Heart left ventricle (tissue), 16 donors: Measurements from ENCODE around the gene GALK1. TPM values are rescaled to one million over a fixed set of nuclear protein-coding genes. Genes with fewer than 3 reads are reported as not detected.
A peak's percentile ranks its signal among the peaks of the same experiment; 100 is the strongest.

Experiments
- ATAC-seq, 4 donors: fragments of 200-7000 bp; cut with Tn5 transposase; one replicate each; pipeline ENCODE4 v1.9.1; 2020 to 2022; ENCODE audit warnings: moderate library complexity in 4 of 4, mild to moderate bottlenecking in 3 of 4, moderate number of reproducible peaks in 1 of 4
- DNase-seq, 5 donors: peaks; one replicate each; pipeline ENCODE4 v3.0.0-alpha.2; 2020
- H3K27ac ChIP-seq, 12 donors: fragments of 200-600 bp; sonication (generic) in 4 of 12; one replicate each; pipeline versions ENCODE4 v1.5.0 to v1.8.0; 2016 to 2022; ENCODE audit warnings: mild to moderate bottlenecking in 2 of 12
- H3K27me3 ChIP-seq, 9 donors: fragments of 200-600 bp; sonication (generic) in 2 of 9; one replicate each; pipeline versions ENCODE4 v1.5.1 to v1.8.0; 2016 to 2022; ENCODE audit warnings: mild to moderate bottlenecking in 3 of 9
- H3K36me3 ChIP-seq, 9 donors: fragments of 200-600 bp; sonication (generic) in 2 of 9; one replicate each; pipeline versions ENCODE4 v1.5.0 to v1.8.0; 2018 to 2022; ENCODE audit warnings: mild to moderate bottlenecking in 2 of 9
- H3K4me1 ChIP-seq, 12 donors: fragments of 200-600 bp; sonication (generic) in 4 of 12; one replicate each; pipeline versions ENCODE4 v1.5.0 to v1.8.0; 2016 to 2022; ENCODE audit warnings: mild to moderate bottlenecking in 3 of 12
- H3K4me3 ChIP-seq, 12 donors: fragments of 200-600 bp; sonication (generic) in 4 of 12; one replicate each; pipeline versions ENCODE4 v1.5.0 to v1.8.0; 2017 to 2022; ENCODE audit warnings: mild to moderate bottlenecking in 9 of 12, moderate library complexity in 4 of 12
- H3K9me3 ChIP-seq, 12 donors: fragments of 200-600 bp; sonication (generic) in 4 of 12; one replicate each; pipeline versions ENCODE4 v1.5.0 to v1.8.0; 2016 to 2022; ENCODE audit warnings: mild to moderate bottlenecking in 1 of 12
- POLR2A ChIP-seq, 2 donors: fragments of 450-650 bp; IDR thresholded peaks; one replicate each; pipeline ENCODE4 v1.6.1; 2017; ENCODE audit warnings: antibody characterized with exemption in 2 of 2, mild to moderate bottlenecking in 2 of 2, moderate library complexity in 2 of 2
- WGBS, 4 donors: extraction: QIAGEN DNeasy Blood & Tissue Kit in 2 of 4; methylation state at CpG; one replicate each; pipeline versions ENCODE4 v1.1.5 to v1.1.7; 2013 to 2018; 5-methylcytosine and 5-hydroxymethylcytosine counted together
- intact Hi-C, 10 donors: fragments of 100-400 bp; cut with DNase I; formaldehyde crosslinking; loops; one replicate each; pipeline versions ENCODE4 v1.11.1 to v1.14.2; 2022
- polyA plus RNA-seq, 2 donors: library from polyadenylated mRNA; stranded (reverse); fragments of 200-250 nt; gene quantifications; one replicate each; pipeline ENCODE4 v1.2.3, GENCODE V29; 2013
- total RNA-seq, 9 donors: library from RNA; depleted of rRNA in 2 of 9; stranded (reverse); fragments of >200 nt in 2 of 9; fragmentation: NEBNext Ultra II Directional in 3 of 9; extraction: Animal tissue kit (Norgen Biotek cat#: 25700) in 3 of 9; gene quantifications; one replicate each; pipeline versions ENCODE4 v1.1.0 to v1.2.4, GENCODE V29; 2016 to 2023
- TF ChIP-seq, protein P1 (sequence below), 12 donors: fragments of 200-600 bp; sonication (generic) in 4 of 12; IDR thresholded peaks; one replicate each; pipeline versions ENCODE4 v1.5.0 to v1.8.0; 2018 to 2022; ENCODE audit warnings: antibody characterized with exemption in 12 of 12, mild to moderate bottlenecking in 5 of 12
- donor health status: ischemic (EF 13 %, LVEDD 7.1; RV severe dilation, severe dysfunction).
- donor health status: healthy with polysubstance abuse.
- donor health status: DM: no; HTN: yes; CAD: no.
- donor health status: DM: no; HTN: no; CAD: no.
- donor health status: ischemic (EF 25% LVEDD 6.9; RV normal size, moderate dysfunction).
- donor health status: ischemic (EF 25% LVEDD 5.7; RV mildly dilated, moderate dysfunction).
- donor health status: healthy.
- donor health status: DM: yes; HTN: yes; CAD: no.
- donor health status: ischemic (EF 35%, LVEDD 5.7; RV mildly dilated, moderate dysfunction).
- donor health status: nonischemic (EF 11% LVEDD 7.7; RV severe dilation, severe dysfunction).
- donor health status: DM: yes; HTN: yes; CAD: no.
- donor health status: PGD.
- donor health status: ischemic (EF 29% LVEDD 5.4; RV normal size, mild dysfunction).
- donor health status: nonischemic (EF 23%, LVEDD 6.1; RV moderate dilation, normal function).

The GALK1 gene
- total and polyA plus RNA-seq, 11 donors, result 9.6 to 31.2 (median 20.1) TPM

- Histone ChIP-seq H3K27ac (no peak overlapping the region), H3K4me3 (no peak overlapping the region), H3K27me3 (no peaks in the 10 kb centered on the region), H3K4me1 (peaks cover 0 to 44% (median 21%) of the 10 kb centered on the region in 12 donors), H3K9me3 (no peaks in the 10 kb centered on the region), H3K36me3 (peaks cover 0 to 15% (median 0%) of the 10 kb centered on the region in 9 donors)
- no peak for TF ChIP-seq POLR2A (IDR thresholded peaks at IDR 0.05)
- TF ChIP-seq, protein P1, sequence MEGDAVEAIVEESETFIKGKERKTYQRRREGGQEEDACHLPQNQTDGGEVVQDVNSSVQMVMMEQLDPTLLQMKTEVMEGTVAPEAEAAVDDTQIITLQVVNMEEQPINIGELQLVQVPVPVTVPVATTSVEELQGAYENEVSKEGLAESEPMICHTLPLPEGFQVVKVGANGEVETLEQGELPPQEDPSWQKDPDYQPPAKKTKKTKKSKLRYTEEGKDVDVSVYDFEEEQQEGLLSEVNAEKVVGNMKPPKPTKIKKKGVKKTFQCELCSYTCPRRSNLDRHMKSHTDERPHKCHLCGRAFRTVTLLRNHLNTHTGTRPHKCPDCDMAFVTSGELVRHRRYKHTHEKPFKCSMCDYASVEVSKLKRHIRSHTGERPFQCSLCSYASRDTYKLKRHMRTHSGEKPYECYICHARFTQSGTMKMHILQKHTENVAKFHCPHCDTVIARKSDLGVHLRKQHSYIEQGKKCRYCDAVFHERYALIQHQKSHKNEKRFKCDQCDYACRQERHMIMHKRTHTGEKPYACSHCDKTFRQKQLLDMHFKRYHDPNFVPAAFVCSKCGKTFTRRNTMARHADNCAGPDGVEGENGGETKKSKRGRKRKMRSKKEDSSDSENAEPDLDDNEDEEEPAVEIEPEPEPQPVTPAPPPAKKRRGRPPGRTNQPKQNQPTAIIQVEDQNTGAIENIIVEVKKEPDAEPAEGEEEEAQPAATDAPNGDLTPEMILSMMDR (IDR thresholded peaks at IDR 0.05), result no peak
- DNase-seq (no peak), ATAC-seq (no peak)
- 84 to 89% (median 85%) methylated on average over 23 to 24 of the region's 24 CpGs for WGBS, 4 donors
- intact Hi-C loops, result loop anchor here in 3 of 10 donors (2.0 to 10.0 kb wide), 3 partner anchors 77 to 327 kb away; partner anchors contain the start of gene SMIM5 (in 1 of the 3)
Observed at GRCh38 chr17:75751676-75752404, 13.2 kb downstream of the GALK1 start.

DNA sequence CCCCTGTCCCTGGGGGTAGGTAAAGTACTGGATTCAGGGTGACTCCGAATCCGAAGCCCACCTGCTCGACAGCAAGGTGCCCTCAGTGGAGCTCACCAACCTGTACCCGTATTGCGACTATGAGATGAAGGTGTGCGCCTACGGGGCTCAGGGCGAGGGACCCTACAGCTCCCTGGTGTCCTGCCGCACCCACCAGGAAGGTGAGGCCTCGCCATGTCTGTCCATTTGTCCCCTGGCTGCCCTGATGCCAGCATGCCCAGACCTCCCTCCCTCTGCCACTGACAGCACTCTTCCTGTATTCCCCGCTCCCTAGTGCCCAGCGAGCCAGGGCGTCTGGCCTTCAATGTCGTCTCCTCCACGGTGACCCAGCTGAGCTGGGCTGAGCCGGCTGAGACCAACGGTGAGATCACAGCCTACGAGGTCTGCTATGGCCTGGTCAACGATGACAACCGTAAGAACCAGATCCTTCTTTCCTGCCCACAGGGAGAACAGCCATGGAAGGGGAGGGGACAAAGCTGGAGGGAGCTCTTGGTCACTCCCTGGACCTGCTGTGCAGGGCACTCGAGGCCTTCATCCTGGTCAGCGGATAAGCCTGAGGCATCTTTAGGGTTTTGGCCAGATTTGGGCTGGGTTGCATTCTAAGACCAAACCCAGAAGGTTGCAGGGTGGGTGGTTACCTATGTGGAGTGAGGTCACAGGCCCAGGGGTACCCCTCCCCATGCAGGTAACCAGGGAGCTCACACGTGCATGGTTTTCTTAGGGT is 14.2 kb downstream of the GALK1 start:
- Histone ChIP-seq H3K4me3 (no peak overlapping the region), H3K27ac (no peak overlapping the region), H3K4me1 (peaks cover 0 to 36% (median 21%) of the 10 kb centered on the region in 12 donors), H3K9me3 (no peaks in the 10 kb centered on the region), H3K27me3 (no peaks in the 10 kb centered on the region), H3K36me3 (peaks cover 0 to 14% (median 0%) of the 10 kb centered on the region in 9 donors)
- no peak for TF ChIP-seq POLR2A (IDR thresholded peaks at IDR 0.05)
- TF ChIP-seq, protein P1 (IDR thresholded peaks at IDR 0.05), result no peak
- 82 to 89% (median 85%) methylated on average over 21 to 23 of the region's 23 CpGs for WGBS, 4 donors
- DNase-seq (no peak), ATAC-seq (no peak)
- intact Hi-C loops, result loop anchor here in 4 of 10 donors (1.0 to 10.0 kb wide), 4 partner anchors 76 to 326 kb away; partner anchors contain the start of gene SMIM5 (in 2 of the 4)

- ATAC-seq (peak; percentile 63 to 83 (median 70)), DNase-seq (peak; percentile 83 to 93 (median 84))
- Histone ChIP-seq H3K4me1 (peaks cover 0 to 36% (median 21%) of the 10 kb centered on the region in 12 donors), H3K36me3 (peaks cover 0 to 11% (median 0%) of the 10 kb centered on the region in 9 donors), H3K27me3 (no peaks in the 10 kb centered on the region), H3K4me3 (peak overlapping the region in 1 of 12 donors; percentile 5), H3K27ac (no peak overlapping the region), H3K9me3 (no peaks in the 10 kb centered on the region)
- WGBS, 4 donors, result 14 to 27% (median 20%) methylated on average over 11 to 20 of the region's 20 CpGs
- intact Hi-C loops, result loop anchor here in 9 of 10 donors (1.0 to 10.0 kb wide), 10 partner anchors 70 to 325 kb away; partner anchors contain the start of gene SMIM5 (in 8 of the 9)
- no peak for TF ChIP-seq POLR2A (IDR thresholded peaks at IDR 0.05)
- TF ChIP-seq, protein P1 (IDR thresholded peaks at IDR 0.05), result peak; percentile 88 to 99 (median 95)
Observed at GRCh38 chr17:75749545-75750389, 15.2 kb downstream of the GALK1 start.
